NCI-H187 (cell line): ENCODE results near the gene MLPH.

Experiments
- DNase-seq, 2 experiments: peaks; one replicate each; lab custom pipeline; 2025; lab: John Stamatoyannopoulos, UW

Gene MLPH

DNA sequence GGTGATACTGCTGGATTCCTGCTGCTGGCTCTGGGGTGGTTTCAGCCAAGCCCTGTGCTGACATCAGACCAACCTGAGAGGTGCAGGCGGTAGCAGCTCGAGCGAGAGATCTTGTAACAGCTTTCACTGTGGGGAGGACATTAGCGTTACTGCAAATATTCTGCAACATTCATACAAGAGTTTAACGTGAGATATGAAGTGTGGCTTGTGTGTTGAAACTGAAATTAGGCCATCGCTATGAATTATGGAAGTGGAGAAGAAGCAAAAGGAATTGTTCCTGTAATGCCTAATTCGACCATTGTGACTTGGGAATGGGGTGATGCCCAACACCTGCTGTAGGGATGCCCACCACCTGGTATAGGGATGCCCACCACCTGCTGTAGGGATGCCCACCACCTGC is 6.5 kb upstream of the MLPH start:
- no peak for DNase-seq

DNA sequence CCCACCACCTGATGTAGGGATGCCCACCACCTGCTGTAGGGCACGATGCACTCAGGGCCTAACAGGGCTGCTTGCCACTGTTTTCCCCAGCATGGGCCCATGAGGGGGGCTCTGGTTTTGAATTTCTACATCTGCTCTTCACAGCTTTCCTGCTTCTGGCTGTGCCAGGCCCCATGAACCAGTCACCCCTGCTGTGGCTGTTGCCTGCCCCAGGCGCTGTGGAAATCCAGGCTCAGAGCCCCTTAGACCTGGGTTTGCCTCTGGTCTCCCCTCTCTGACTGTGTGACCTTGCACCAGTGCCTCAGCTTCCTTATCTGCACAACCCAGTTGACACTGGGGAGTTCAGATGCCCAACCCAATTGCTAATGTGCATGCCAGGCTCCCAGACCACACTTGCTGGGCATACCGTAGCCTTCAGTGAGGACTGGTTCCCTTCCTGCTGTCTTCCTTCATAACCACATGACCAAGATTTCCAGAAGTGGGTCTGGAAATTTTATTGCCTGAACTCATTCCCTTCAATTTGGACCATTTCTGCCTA is 6.0 kb upstream of the MLPH start:
- no peak for DNase-seq

DNA sequence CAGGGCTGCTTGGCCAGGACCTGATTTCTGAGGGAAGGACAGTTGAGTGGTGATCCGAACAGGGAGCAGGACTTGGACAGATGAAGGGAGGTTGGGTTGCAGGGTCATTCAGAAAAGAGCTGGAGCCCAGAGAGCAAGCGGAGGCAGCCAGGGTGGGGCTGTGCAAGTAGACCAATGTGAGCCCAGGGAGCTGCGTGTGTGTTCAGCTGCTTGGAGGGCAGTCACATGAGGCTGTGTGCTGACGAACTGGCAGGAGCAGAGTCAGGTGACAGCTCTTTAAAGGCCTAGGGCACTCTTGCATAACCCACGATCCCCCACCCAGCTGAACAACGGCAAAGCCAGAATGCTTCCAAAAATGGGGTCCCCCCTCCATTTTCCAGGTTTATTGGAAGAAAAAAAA is 4.6 kb upstream of the MLPH start:
- DNase-seq = peak in 1 of 2 experiments; percentile 21

DNA sequence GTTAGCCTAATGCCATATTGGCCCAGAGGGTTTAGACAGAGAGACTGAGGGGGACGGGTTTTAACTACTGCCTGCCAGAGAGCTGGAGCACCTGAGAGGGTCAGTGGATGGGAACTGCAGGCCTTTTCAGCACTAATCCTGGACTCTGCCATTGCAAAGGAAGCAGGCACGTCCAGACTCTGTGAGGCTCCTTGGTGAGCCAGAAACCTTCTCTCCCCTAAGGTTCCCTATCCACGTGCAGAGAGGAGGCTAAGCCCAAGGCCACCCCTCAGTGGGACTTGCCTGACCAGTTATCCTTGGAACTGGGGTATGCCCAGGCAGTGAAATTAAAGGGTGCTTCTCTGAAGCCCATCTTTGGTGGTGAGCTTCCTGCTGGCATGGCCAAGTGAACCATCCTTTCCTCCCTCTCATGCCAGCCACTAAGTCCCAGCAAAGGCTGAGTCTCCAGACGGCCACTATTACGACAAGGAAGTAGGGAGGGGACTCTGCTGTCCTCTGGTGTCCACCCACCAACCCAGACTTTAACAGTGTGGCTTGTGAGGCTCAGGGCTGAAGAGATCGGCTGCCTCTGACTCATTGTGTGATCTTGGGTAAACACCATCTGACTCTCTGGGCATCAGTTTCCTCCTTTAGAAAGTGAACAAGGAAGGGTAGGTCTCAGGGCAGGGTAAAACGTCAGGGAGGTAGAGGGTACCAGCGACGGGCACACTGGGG is 3.9 kb upstream of the MLPH start:
- DNase-seq = no peak

DNA sequence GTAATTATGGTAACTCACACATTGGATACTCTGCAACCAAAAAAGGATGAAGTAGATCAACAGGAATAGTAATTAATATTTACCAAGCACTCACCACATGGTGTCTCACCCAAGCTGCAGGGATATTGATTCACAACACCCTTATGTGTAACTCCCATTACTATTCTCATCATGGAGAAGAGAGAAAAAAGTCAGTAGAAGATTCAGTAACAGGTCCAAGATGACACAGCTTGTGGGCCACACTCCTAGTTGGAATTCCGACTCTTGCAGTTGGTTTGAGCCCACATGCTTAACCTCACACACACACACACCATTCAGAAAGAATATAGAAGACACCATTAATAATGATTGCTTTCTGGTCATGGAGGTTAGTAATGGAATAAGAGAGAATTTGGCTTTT is 1.7 kb upstream of the MLPH start:
- DNase-seq = no peak

DNA sequence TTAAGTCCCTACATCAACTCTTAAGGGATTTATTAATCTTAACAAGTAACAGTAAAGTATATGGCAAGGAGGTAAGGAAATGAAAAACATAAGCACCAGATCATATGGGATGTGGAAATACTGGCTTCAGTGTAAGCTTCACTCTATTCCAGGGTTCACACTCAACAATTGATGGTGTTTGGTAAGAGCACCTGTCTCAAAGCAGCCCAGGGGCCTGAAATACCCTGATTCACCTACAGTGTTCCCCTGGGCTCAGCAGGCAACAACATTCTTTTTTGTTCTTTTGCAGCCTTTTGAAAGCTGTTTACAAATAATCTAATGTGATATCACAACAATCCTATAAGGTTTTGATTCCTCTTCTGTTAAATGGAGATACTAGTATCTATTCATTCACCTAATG is 1.2 kb upstream of the MLPH start:
- no peak for DNase-seq

DNA sequence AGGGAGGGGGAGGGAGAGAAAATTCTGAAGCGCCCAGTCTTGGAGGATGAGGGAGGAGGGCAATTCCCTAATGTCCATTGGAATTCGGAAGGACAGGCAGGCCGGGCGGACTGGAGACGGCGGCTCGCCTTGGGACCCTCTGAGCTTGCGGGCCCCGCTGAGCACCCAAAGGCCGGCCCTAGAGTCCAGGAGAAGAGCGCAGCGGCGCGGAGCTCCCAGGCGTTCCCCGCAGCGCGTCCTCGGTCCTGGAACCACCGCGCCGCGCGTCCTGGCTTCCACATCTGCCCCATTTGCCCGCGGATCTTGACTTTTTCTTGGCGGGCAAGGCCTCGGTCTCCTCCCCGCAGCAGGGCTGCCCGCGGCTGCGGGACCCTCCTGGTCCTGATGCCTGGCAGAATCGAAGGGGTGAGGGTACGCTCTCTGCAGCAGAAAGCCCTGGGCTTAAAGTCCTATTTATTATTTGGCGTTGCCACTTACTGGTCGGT is 675 bp upstream of the MLPH start:
- DNase-seq = no peak

DNA sequence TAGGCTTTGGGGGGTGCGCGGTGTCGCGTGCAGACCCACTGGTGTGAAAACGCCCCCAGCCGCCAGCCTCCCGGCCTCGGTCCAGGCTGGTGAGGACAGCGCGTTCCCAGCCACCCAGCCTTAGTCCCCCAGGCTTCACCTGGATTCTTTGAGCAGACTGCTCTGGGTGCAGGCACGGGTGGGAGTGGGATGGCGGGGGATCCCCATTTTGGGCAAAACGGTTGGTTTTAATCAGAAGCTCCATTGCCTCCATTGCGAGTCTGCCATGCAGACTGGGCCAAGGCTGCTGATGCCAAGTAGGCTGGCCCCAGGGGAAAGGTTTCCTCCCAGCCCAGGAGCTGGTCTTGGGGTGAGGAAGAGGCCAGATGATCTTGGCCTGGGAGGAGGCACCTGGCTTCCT is 445 bp downstream of the MLPH start:
- DNase-seq = no peak

DNA sequence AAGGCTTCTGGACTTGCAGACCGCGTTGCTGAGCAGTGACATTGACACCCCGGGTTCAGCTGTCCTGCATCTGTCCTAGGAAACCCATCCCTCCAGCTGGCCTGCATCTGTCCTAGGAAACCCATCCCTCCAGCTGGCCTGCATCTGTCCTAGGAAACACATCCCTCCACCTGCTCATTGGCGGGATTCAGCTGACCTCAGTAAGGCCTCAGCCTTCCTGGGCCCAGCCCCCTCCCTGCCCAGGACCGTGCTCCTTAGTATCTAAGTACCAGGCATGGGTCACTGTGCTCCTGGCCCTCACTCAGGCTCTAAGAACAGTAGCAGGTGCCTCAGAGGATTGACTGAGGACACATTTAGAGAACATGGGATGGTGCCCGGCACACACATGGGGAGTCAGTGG is 1.2 kb downstream of the MLPH start:
- no peak for DNase-seq

DNA sequence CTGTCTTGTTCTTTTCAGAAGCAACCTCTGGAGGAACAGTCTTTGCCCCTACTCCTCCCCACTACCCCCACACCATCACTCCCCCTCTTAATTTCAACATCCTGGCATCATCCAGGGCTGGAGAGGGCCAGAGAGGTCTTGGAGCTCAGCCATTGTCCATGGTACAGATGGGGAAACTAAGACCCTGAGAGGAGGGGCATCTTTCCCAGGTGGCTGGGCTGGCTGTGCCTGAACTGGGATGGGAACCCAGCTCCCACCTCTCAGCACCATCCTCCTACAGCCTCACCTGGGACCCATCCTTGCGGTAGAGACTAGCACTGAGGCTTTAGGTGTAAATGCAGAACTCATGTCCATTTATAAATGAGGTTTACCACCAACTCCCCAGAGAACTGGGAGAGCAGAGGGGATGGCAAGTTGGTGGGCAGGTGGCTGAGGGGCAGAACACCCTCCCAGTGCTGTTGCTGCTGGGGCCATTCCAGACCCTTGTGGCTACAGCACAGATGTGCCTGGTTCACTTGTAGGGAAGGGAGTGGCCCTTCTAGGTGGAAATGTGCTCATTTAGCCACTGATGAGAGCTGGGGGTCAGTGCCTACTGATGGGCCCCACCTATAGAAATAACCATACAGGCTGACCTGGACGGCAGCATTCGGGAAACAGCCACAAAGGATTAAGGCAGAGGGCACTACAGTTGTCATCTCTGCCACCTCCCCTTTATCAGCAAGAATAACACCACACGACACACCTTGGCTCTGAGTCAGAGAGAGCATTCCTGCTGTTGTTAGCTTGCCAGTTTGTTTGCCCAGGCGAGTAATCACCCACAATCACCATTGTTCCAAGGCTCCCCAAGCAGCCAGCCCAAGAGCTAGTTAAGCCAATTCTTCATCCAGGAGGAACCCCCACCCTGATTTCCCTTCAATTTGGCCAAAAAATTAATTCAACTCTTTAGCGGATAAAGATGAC is 2.1 kb downstream of the MLPH start:
- no peak for DNase-seq

DNA sequence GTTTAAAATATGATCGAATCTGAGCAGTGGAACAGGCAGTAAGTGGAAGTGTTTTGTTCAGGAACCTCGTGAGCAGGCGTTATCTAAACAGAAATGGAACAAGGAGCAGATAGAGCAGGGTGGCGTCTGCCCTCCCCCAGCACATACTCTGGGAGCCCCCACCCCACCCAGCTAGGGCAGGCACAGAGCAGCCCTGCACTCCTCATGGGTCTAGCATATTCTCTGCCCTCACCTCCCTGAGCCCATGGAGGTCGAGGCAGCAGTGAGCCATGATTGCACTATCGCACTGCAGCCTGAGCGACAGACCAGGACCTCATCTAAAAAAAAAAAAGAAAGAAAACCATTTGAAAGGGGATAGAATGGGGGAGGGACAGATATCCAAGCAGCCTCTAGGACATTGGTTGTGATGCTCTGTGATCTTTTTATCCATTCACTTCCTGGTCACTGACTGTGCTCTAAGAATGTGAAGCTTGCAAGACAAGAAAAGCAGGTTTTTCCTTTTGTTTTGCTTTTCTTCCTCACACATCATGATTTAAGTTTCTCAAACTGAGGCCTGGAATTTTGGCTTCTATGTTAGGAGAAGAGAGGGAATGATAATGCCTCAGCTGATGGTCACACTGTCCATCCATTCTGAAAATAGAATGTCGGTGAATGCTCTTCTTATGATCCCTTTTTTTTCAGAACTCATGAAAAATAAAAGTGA is 3.1 kb downstream of the MLPH start:
- no peak for DNase-seq

DNA sequence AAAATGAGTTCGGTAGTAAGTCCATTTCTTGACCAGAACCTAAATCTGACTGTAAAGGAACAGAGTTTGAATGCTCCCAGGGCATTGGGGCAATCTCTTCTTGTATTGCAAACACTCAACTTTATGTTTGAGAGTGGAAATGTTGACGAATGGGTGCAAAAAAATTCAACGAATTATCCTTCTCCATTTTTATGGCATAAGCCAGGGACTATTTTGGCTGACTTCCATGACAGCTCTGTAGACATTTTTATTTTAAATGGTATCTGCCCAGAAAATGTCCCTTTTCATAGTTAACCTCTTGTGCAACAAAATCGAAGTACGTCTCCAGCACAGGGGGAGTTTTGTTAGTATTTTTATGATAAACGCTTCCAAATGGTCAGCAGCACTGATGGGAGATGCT is 3.7 kb downstream of the MLPH start:
- no peak for DNase-seq

DNA sequence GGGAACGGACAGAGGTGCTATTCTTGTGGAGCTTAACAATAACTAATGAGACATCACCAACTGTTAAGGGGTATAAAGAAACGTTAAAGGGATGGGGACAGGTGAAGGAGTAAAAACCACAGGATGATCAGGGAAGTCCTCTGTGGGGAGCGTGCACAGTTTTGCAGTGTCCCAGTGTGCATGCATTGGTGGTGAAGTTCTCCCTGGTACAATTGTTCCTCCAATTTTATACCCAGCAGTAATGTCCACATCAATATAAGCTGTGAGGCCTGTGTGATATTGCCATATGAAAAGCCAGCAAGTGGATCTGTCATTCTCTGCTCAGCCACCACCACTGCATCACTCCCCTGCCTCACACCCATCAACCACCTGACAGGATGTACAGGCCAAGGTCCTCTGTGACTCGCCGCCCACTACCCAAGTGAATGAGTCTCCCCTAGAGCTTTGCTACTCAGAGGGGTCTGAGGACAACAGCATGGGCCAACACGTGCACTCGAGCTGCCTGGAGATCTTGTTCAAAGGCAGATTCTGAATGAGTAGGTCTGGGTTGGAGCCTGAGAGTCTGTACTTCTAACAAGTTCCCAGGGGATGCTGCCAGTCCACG is 4.6 kb downstream of the MLPH start:
- DNase-seq = no peak

DNA sequence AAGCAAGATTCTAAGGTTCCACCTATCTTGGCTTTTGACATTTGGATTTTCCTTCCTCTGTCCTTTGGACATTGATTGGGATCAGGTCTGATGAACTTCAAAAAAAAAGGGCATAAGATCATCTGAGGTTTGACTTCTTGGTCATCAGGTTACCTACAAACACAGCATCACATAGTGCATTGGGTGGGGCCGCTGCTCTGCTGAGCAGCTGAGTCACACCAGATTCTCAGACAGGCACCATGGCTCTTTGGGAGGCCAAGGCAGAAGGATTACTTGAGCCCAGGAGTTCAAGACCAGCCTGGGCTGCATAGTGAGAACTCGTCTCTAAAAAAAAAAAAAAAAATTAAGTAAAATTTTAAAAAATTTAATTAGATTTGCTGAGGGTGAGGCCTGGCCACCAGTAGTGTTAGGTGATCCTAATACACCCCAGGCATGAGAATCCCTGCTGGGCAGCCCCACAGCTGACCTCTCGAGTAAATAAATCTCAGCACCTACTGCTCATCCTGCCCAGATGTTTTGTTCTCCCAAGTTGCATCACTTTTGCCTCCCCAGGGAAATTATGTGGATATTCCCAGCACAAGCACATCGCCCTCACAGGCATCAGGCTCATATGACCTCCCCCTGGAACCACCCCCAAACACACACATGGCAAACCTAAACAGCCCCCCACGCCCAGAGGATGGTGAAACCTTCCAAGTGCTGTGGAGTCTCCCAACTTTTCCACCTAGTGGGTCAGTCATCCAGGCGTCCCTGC is 5.3 kb downstream of the MLPH start:
- DNase-seq = no peak

DNA sequence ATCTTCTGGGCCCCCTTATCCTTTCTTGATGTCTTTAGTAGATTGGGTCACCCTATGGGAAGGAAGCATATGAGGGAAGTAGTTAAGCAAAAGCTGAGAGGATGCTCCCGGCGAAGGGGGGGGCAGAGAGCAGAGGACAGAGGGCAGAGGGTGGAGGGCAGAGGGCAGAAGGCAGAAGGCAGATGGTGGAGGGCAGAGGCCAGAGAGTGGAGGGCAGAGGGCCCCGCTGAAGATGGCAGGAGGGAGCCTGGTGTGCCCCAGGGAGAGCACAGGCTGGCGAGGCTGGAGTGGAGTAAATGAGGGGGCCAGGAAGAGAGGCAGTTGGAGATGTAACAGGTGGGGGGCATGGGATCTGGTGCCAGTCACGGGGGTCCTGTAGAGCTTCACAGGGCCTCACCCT is 7.0 kb downstream of the MLPH start:
- DNase-seq = no peak

DNA sequence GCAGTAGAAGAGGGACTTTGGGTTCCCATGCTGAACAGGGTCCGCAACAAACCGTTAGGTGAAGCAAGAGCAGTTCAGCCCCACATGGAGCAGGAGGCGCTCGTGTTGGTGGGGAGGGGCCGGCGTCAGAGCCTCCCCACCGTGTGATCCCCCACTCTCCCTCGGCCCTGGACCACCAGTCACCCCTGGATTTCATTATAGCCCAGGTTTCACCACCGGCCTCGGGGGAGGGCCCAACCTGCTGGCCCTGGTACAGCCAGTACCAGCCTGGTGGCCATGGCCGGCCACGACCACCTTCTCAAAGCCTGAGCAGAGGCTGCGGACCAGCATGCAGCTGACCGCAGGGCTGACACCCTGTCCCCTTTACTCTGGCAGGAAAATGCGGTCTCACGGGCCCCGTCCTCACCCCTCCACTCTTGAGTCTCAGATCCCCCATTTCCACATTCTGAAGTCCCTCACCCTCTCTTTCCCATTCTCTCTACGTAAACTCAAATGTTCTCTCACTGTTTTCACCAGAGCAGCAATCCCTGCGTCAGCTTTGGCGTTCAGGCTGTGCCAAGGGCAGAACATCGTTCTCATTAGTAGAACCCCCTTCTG is 8.6 kb downstream of the MLPH start:
- no peak for DNase-seq

DNA sequence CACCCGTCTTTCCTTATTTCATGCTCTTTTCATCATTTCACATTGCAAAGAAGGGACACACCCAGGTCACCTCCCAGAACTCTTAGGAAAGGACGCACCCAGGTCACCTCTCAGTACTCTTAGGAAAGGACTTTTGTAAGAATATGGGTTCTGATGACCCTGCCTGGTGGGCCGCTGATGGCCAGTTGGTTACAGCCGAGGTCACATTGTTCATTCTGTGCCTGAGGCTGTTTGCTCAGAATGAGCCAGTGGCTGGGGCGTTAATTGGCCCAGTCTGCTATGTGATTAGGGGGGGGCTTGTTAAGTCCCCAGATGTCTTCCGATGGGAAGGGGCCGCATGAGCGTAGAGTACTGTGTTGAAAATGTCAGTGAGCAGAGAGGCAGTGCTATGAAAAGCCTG is 9.4 kb downstream of the MLPH start:
- no peak for DNase-seq

DNA sequence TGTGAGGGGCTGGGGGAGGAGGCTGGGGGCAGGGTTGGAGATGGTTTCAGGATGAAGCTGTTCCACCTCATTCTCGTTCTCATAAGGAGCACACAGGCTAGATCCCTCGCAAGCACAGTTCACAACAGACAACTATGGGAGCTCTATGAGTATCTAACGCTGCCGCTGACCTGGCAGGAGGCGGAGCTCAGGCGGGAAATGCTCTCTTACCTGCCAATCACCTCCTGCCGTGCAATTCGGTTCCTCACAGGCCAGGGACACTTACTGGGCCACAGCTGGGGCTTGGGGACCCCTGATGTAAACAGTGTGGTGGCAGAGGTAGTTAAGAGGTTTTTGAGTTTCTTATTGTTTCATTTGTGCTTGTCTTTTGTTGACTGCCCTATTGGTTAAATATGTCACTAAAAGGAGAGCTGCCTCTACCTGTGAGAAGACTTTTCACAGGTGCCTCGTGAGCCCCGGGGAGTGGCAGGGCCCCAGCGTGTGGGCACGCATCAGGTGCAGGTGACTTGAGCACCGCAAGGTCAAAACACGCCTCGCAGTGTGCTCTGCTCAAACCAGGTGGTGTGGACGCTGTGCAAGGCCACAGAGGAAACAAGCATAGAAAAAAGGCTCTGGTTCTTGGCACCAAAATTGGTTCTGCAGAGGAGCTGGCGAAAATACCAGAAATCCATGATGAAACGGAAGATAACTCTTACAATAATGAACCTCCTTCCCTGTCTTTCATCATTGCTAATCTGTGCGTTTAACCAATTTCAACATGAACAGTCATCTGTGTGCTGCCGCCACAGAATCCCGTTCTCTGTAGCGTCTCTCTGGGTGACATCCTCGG is 10.2 kb downstream of the MLPH start:
- no peak for DNase-seq

DNA sequence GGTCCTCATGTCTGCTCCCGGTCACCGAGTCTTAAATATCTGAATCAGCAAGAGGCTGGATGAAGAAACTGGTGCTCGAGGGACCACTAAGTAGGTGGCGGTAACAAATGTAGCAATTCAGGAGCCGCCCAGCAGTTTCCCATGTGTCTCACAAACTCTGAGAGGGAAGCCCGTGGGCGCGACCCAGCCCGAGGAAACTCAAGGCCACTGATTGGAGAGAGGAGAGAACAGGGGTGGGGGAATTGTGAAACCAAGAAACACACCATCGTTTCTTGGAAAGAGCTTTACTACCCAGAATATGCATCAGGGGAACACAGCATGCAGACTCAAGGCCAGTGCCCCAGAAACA is 10.8 kb downstream of the MLPH start:
- DNase-seq = no peak

DNA sequence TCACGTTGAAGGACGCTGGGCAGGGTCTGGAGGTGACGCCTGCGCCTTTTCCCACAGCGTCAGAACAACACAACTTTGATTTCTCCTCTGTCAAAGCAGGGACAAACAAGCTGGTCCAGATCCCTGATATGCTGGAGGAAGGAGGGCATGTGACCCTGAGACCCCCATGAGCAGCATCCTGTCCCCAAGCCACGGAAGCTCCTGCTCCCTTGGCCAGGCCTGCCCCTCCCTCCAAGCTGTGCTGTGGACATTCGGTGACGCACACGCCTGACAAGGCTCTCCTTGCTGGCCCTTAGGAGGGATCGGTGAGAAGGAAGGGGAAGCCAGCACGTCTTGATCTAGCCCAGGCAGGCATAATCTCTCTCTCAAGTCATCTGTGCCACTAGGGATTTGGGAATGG is 11.3 kb downstream of the MLPH start:
- DNase-seq = no peak
